HepG2 (cell line): ENCODE data around the gene C20orf141. TPM values are rescaled to one million over a fixed set of nuclear protein-coding genes. Genes with fewer than 3 reads are reported as not detected.

Experiments
- ERF ChIP-seq: IDR thresholded peaks from 2 replicates; pipeline ENCODE4 v1.6.1; 2018; ENCODE audit warnings: missing biosample characterization, missing genetic modification reagents
- HHEX ChIP-seq: IDR thresholded peaks from 2 replicates; pipeline ENCODE4 v1.6.1; 2016; ENCODE audit warnings: control low read depth
- HMG20A ChIP-seq: IDR thresholded peaks from 2 replicates; pipeline ENCODE4 v1.6.1; 2016; ENCODE audit warnings: borderline replicate concordance
- SNAI1 ChIP-seq: sonication (generic); formaldehyde crosslinking; IDR thresholded peaks from 2 replicates; pipeline ENCODE4 v1.5.0; 2020; ENCODE audit warnings: mild to moderate bottlenecking, missing genetic modification reagents, borderline replicate concordance
- TSC22D2 ChIP-seq: sonication (generic); formaldehyde crosslinking; IDR thresholded peaks from 2 replicates; pipeline ENCODE4 v1.5.1; 2020; ENCODE audit warnings: missing genetic modification reagents, mild to moderate bottlenecking, borderline replicate concordance
- ZNF891 ChIP-seq: sonication (generic); formaldehyde crosslinking; IDR thresholded peaks from 2 replicates; pipeline ENCODE4 v1.5.0; 2020; ENCODE audit warnings: mild to moderate bottlenecking, missing genetic modification reagents
- polyA plus RNA-seq, 8 experiments: library from polyadenylated mRNA; depleted of rRNA in 3 of 8; stranded (reverse) in 7 of 8; unstranded in 1 of 8; fragments of >200 nt; fragmentation: Illumina TruSeq in 4 of 8; extraction: Trizol in 4 of 8; gene quantifications; 2 replicates each; pipeline versions ENCODE4 v1.2.1 to v1.2.3, GENCODE V29; 2011 to 2016; ENCODE audit warnings: low read depth in 4 of 8, missing spikeins in 1 of 8, mixed read lengths in 1 of 8; ENCODE audit not compliant: insufficient read depth in 1 of 8
- total RNA-seq, 5 experiments: library from RNA; depleted of rRNA; stranded (reverse); fragments of >200 nt; fragmentation: Illumina TruSeq; extraction: Trizol; gene quantifications; 2 replicates each; pipeline ENCODE4 v1.2.3, GENCODE V29; 2016; ENCODE audit warnings: low read depth in 1 of 5
- TF ChIP-seq, protein P1 (sequence below): sonication (generic); formaldehyde crosslinking; IDR thresholded peaks from 2 replicates; pipeline ENCODE4 v1.5.0; 2020; ENCODE audit warnings: missing genetic modification reagents, mild to moderate bottlenecking, borderline replicate concordance
- TF ChIP-seq, protein P2 (sequence below): sonication (generic); formaldehyde crosslinking; IDR thresholded peaks from 2 replicates; pipeline ENCODE4 v1.8.1; 2022; ENCODE audit warnings: mild to moderate bottlenecking, missing genetic modification reagents
- TF ChIP-seq, protein P3 (sequence below): sonication (generic); formaldehyde crosslinking; IDR thresholded peaks from 2 replicates; pipeline ENCODE4 v1.4.0; 2020; ENCODE audit warnings: missing genetic modification reagents
- TF ChIP-seq, protein P4 (sequence below), 2 experiments: fragments of 450-650 bp in 1 of 2; sonication (generic) in 1 of 2; formaldehyde crosslinking in 1 of 2; IDR thresholded peaks; 2 replicates each; pipeline versions ENCODE4 v1.6.1 to v1.8.0; 2016 to 2022; ENCODE audit warnings: antibody characterized with exemption in 1 of 2, mild to moderate bottlenecking in 1 of 2, missing genetic modification reagents in 1 of 2

C20orf141 gene
- total and polyA plus RNA-seq, 2 of the 13 experiments (the other 11 are each of a cell fraction or from before 2014, with no cell fraction given): not detected

DNA sequence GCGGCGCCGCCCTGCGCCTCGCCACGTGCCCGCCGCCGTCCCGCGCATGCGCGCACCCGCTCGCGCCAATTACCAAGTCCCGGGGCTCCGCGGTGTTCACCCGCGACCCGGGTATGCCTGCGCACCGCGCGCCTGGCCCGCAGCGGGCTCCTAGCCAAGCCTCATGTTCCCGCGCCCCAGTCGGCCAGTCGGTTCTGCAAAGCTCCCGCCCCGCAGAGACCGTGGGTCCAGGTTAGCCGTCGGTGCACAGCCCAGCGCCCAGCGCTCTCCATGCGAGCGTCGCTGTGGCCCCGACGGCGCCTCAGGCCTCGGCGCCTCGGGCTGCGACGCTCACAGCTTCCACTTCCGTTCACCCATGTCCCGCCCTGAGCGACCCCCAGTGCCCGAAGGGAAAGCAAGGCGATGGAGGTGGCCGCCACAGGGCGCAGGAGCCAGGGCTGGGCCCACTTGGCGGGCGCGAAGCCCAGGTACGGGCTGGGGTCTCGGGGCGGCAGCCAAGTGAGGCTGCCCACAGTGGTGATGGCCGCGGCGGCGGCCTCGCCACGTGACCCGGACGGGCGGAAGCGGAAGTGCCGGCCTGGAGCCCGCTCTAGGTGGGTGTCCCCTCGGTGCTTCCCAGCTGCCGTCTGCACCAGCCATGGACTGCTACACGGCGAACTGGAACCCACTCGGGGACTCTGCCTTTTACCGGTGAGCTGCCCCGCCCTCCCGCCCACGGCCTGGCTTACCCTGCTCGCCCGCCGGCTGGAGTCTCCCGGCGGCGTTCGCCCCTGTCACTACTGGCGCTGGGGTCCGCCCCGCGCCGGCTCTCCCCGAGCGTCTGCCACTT, 25.6 kb downstream of the C20orf141 start, which contains the start of the genes PCED1A and VPS16 (continued):
- TF ChIP-seq, protein P1, sequence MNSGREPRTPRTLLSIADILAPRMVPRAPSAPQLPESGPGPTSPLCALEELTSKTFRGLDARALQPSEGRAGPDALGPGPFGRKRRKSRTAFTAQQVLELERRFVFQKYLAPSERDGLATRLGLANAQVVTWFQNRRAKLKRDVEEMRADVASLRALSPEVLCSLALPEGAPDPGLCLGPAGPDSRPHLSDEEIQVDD (CRISPR knock-in tag): peak; percentile 97; the same call in 1 of the 2 replicates
- TF ChIP-seq, protein P2, sequence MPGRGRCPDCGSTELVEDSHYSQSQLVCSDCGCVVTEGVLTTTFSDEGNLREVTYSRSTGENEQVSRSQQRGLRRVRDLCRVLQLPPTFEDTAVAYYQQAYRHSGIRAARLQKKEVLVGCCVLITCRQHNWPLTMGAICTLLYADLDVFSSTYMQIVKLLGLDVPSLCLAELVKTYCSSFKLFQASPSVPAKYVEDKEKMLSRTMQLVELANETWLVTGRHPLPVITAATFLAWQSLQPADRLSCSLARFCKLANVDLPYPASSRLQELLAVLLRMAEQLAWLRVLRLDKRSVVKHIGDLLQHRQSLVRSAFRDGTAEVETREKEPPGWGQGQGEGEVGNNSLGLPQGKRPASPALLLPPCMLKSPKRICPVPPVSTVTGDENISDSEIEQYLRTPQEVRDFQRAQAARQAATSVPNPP: peak; percentile 98
- TF ChIP-seq SNAI1 (CRISPR knock-in tag) (peak; percentile 72), HMG20A (CRISPR knock-in tag) (no peak), TSC22D2 (CRISPR knock-in tag) (peak; percentile 90; the same call in 1 of the 2 replicates), ZNF891 (CRISPR knock-in tag) (peak; percentile 98), HHEX (CRISPR knock-in tag) (0 out of 2 replicates have a peak, but pooled peaks have one; percentile 10), ERF (CRISPR knock-in tag) (peak; percentile 96)
- TF ChIP-seq, protein P3, sequence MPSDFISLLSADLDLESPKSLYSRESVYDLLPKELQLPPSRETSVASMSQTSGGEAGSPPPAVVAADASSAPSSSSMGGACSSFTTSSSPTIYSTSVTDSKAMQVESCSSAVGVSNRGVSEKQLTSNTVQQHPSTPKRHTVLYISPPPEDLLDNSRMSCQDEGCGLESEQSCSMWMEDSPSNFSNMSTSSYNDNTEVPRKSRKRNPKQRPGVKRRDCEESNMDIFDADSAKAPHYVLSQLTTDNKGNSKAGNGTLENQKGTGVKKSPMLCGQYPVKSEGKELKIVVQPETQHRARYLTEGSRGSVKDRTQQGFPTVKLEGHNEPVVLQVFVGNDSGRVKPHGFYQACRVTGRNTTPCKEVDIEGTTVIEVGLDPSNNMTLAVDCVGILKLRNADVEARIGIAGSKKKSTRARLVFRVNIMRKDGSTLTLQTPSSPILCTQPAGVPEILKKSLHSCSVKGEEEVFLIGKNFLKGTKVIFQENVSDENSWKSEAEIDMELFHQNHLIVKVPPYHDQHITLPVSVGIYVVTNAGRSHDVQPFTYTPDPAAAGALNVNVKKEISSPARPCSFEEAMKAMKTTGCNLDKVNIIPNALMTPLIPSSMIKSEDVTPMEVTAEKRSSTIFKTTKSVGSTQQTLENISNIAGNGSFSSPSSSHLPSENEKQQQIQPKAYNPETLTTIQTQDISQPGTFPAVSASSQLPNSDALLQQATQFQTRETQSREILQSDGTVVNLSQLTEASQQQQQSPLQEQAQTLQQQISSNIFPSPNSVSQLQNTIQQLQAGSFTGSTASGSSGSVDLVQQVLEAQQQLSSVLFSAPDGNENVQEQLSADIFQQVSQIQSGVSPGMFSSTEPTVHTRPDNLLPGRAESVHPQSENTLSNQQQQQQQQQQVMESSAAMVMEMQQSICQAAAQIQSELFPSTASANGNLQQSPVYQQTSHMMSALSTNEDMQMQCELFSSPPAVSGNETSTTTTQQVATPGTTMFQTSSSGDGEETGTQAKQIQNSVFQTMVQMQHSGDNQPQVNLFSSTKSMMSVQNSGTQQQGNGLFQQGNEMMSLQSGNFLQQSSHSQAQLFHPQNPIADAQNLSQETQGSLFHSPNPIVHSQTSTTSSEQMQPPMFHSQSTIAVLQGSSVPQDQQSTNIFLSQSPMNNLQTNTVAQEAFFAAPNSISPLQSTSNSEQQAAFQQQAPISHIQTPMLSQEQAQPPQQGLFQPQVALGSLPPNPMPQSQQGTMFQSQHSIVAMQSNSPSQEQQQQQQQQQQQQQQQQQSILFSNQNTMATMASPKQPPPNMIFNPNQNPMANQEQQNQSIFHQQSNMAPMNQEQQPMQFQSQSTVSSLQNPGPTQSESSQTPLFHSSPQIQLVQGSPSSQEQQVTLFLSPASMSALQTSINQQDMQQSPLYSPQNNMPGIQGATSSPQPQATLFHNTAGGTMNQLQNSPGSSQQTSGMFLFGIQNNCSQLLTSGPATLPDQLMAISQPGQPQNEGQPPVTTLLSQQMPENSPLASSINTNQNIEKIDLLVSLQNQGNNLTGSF (CRISPR knock-in tag): peak; percentile 80; the same call in 1 of the 2 replicates
- TF ChIP-seq, protein P4, sequence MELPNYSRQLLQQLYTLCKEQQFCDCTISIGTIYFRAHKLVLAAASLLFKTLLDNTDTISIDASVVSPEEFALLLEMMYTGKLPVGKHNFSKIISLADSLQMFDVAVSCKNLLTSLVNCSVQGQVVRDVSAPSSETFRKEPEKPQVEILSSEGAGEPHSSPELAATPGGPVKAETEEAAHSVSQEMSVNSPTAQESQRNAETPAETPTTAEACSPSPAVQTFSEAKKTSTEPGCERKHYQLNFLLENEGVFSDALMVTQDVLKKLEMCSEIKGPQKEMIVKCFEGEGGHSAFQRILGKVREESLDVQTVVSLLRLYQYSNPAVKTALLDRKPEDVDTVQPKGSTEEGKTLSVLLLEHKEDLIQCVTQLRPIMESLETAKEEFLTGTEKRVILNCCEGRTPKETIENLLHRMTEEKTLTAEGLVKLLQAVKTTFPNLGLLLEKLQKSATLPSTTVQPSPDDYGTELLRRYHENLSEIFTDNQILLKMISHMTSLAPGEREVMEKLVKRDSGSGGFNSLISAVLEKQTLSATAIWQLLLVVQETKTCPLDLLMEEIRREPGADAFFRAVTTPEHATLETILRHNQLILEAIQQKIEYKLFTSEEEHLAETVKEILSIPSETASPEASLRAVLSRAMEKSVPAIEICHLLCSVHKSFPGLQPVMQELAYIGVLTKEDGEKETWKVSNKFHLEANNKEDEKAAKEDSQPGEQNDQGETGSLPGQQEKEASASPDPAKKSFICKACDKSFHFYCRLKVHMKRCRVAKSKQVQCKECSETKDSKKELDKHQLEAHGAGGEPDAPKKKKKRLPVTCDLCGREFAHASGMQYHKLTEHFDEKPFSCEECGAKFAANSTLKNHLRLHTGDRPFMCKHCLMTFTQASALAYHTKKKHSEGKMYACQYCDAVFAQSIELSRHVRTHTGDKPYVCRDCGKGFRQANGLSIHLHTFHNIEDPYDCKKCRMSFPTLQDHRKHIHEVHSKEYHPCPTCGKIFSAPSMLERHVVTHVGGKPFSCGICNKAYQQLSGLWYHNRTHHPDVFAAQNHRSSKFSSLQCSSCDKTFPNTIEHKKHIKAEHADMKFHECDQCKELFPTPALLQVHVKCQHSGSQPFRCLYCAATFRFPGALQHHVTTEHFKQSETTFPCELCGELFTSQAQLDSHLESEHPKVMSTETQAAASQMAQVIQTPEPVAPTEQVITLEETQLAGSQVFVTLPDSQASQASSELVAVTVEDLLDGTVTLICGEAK (IDR thresholded peaks at IDR 0.05): peak; percentile 88
- TF ChIP-seq, protein P4 (CRISPR knock-in tag; IDR thresholded peaks at IDR 0.05): peak; percentile 92
